ENCODE data around the gene SLC9A3. TPM values are rescaled to one million over a fixed set of nuclear protein-coding genes. Genes with fewer than 3 reads are reported as not detected.

Gene SLC9A3
- polyA plus RNA-seq, 1 experiment: 0.76 TPM

GRCh38 chr5:548256-548655 lies 24.0 kb upstream of the SLC9A3 start:
- H3K4me3 ChIP-seq (ENCODE audit: low read depth, low read length): no peak overlapping the region
- H3K9me3 ChIP-seq (ENCODE audit: control insufficient read depth, insufficient read depth, low read length): peaks cover 12% of the 10 kb centered on the region; the same call in 1 of the 2 replicates
- TF ChIP-seq CTCF (IDR thresholded peaks at IDR 0.05; ENCODE audit: low read depth, low read length): no peak
- ChIA-PET CTCF (no interaction called here), POLR2A (no interaction called here)
- DNase-seq (ENCODE audit: low read depth, low spot score): no peak
- peaks cover 2% of the 10 kb centered on the region for H3K27me3 ChIP-seq (ENCODE audit: control insufficient read depth, insufficient read depth, low read length)
- no peak overlapping the region for H3K27ac ChIP-seq (ENCODE audit: low read depth, low read length)

- no peak overlapping the region for H3K27ac ChIP-seq (ENCODE audit: low read depth, low read length)
- no peak for DNase-seq (ENCODE audit: low read depth, low spot score)
- H3K27me3 ChIP-seq (ENCODE audit: control insufficient read depth, insufficient read depth, low read length): peaks cover 2% of the 10 kb centered on the region
- TF ChIP-seq CTCF (IDR thresholded peaks at IDR 0.05; ENCODE audit: low read depth, low read length): no peak
- H3K9me3 ChIP-seq (ENCODE audit: control insufficient read depth, insufficient read depth, low read length): peaks cover 12% of the 10 kb centered on the region; the same call in 1 of the 2 replicates
- CTCF ChIA-PET: no interaction called here
- no peak overlapping the region for H3K4me3 ChIP-seq (ENCODE audit: low read depth, low read length)
- POLR2A ChIA-PET: no interaction called here
These were observed 23.1 kb upstream of the SLC9A3 start for GRCh38 chr5:547086-547924.

GRCh38 chr5:546376-546908 lies 22.2 kb upstream of the SLC9A3 start:
- Histone ChIP-seq H3K4me3 (ENCODE audit: low read depth, low read length) (no peak overlapping the region), H3K9me3 (ENCODE audit: control insufficient read depth, insufficient read depth, low read length) (peaks cover 12% of the 10 kb centered on the region; the same call in 1 of the 2 replicates), H3K27ac (ENCODE audit: low read depth, low read length) (no peak overlapping the region), H3K27me3 (ENCODE audit: control insufficient read depth, insufficient read depth, low read length) (peaks cover 2% of the 10 kb centered on the region)
- POLR2A ChIA-PET: no interaction called here
- no peak for TF ChIP-seq CTCF (IDR thresholded peaks at IDR 0.05; ENCODE audit: low read depth, low read length)
- DNase-seq (ENCODE audit: low read depth, low spot score): no peak
- CTCF ChIA-PET: no interaction called here

- Histone ChIP-seq H3K9me3 (ENCODE audit: control insufficient read depth, insufficient read depth, low read length) (peaks cover 12% of the 10 kb centered on the region; the same call in 1 of the 2 replicates), H3K4me3 (ENCODE audit: low read depth, low read length) (no peak overlapping the region), H3K27ac (ENCODE audit: low read depth, low read length) (no peak overlapping the region), H3K27me3 (ENCODE audit: control insufficient read depth, insufficient read depth, low read length) (peaks cover 2% of the 10 kb centered on the region)
- no peak for TF ChIP-seq CTCF (IDR thresholded peaks at IDR 0.05; ENCODE audit: low read depth, low read length)
- CTCF ChIA-PET: no interaction called here
- DNase-seq (ENCODE audit: low read depth, low spot score): no peak
- POLR2A ChIA-PET: no interaction called here
These were observed 21.6 kb upstream of the SLC9A3 start for GRCh38 chr5:545641-546375.

Measured in AG04450 (cell line).